Subcutaneous adipose tissue (tissue), 4 donors: ENCODE results near the gene SEMA4A. TPM values are rescaled to one million over a fixed set of nuclear protein-coding genes. Genes with fewer than 3 reads are reported as not detected.

Source experiments
- total RNA-seq, 4 donors: library from RNA; depleted of rRNA; stranded (reverse); fragments of >200 nt; gene quantifications; one replicate each; pipeline ENCODE4 v1.1.0, GENCODE V29; 2016
- TF ChIP-seq, protein P1 (sequence below): fragments of 450-650 bp; IDR thresholded peaks from one replicate; pipeline ENCODE4 v1.5.1; 2016; ENCODE audit warnings: low read depth, mild to moderate bottlenecking, control low read depth, antibody characterized with exemption, moderate library complexity

SEMA4A gene
- total RNA-seq, 4 donors from 2014 or later, result 2.6 to 3.4 (median 3.0) TPM

DNA sequence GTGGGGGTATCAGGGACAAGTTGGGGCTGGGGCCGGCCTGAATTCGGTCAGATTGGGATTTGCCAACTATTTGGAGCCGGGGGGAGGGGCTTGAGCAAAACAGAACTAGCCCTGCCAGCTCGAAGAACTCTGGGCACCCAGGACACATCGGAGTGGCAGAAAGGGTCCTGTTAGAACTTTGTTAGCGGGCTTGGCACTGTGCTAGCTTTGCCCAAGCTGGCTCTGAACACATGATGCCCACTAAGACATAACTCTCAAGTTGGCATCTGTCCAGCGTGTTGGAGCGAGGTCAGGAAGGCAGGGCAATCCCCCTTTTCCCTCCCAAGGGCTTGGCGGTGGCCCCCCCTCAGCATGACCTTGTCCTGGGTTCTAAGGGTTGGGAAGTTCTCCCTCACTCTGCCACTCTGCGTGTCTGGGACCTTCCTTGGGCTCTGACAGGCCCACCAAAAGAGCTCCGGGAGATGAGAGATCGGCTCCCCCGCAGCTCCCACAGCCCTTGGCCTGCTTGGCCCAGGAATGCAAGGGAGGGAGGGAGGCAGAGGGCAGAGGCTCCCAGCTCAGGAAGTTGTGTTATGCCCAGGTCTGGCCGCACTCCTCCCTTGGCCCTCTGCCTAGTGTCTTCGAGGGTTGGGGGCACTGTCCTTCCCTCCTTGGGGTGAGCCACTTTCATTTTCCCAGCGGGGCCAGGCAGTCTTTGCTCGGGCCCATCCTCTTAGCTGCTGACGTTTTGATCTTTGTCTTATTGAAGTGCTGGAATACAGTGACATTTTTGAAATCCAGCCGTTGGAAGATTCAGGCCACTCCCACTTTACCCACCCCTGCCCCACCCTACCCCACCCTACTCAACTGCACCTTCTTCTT lies 37.6 kb upstream of the SEMA4A start:
- TF ChIP-seq, protein P1, sequence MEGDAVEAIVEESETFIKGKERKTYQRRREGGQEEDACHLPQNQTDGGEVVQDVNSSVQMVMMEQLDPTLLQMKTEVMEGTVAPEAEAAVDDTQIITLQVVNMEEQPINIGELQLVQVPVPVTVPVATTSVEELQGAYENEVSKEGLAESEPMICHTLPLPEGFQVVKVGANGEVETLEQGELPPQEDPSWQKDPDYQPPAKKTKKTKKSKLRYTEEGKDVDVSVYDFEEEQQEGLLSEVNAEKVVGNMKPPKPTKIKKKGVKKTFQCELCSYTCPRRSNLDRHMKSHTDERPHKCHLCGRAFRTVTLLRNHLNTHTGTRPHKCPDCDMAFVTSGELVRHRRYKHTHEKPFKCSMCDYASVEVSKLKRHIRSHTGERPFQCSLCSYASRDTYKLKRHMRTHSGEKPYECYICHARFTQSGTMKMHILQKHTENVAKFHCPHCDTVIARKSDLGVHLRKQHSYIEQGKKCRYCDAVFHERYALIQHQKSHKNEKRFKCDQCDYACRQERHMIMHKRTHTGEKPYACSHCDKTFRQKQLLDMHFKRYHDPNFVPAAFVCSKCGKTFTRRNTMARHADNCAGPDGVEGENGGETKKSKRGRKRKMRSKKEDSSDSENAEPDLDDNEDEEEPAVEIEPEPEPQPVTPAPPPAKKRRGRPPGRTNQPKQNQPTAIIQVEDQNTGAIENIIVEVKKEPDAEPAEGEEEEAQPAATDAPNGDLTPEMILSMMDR, result no peak

DNA sequence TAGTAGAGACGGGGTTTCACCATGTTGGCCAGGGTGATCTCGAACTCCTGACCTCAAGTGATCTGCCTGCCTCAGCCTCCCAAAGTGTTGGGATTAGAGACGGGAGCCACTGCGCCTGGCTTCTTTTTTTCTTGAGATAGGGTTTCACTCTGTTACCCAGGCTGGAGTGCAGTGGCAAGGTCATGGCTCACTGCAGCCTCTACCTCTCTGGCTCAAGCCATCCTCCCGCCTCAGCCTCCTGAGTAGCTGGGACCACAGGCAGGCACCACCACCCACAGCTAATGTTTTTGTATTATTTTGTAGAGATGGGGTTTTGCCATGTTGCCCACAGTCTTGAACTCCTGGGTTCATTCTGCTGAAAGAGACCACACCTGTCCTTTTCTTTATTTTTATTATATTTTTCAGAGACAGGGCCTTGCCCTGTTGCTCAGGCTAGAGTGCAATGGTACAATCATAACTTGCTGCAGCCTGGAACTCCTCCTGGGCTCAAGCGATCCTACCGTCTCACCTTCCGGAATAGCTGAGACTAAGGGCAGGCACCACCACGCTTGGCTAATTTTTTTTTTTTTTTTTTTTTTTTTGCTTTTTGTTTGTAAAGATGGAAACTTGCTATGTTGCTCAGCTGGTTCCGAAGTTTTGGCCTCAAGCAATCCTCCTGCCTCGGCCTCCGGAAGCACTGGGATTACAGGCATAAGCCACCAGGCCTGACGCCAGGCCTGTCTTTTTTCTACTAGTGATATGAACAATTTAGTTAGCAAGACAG lies 35.8 kb upstream of the SEMA4A start:
- TF ChIP-seq, protein P1, result no peak

DNA sequence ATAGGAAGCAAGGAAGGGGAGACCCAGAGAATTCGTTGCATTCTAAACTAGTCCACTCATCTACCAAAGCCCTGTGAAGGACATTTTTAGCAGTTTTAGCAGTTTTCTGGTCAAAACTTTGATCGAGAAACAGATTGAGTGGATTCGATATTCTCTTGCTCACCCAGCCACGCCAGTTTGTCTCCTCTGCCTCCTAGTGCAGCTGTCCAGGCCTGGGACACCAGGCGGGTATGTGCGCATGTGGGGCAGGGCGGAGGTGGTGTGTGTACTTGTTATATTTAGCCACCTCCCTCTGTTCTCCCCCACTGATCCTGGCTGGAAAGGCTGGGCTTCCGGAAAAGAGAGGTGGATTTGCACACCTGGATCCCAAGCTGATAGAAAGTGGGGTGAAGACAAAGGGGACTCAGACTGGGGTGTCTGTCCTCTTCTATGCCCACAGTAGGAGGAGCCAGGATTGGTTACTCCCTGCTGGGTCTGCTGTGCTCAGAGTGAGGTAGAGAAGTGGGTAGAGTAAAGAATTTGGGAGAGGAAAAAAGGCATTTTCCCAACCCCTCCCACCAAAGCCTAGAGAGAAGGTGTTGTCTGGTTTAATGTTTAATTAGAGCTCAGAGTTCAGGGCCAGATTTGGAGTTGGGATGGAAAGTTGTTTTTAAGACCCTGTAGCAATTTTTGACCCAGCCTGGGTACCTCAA lies 35.1 kb upstream of the SEMA4A start:
- TF ChIP-seq, protein P1, result no peak

- TF ChIP-seq, protein P1, result no peak
Observed at GRCh38 chr1:156119503-156120209, 33.7 kb upstream of the SEMA4A start.

- TF ChIP-seq, protein P1, result no peak
Observed at GRCh38 chr1:156120318-156120717, 33.1 kb upstream of the SEMA4A start.

GRCh38 chr1:156121457-156121856 lies 31.9 kb upstream of the SEMA4A start:
- TF ChIP-seq, protein P1, result no peak
